ENCODE data around the gene KCNN3.

Gene KCNN3

GRCh38 chr1:154822717-154823116 is 47.4 kb downstream of the KCNN3 start:
- TF ChIP-seq FOXP2 (optimal IDR thresholded peaks at IDR 0.05; ENCODE audit: borderline replicate concordance, extremely low read depth, extremely low read length, insufficient read depth) (no peak), TAF1 (IDR thresholded peaks at IDR 0.05; ENCODE audit: borderline replicate concordance, insufficient read depth, low read length) (no peak), SIN3A (IDR thresholded peaks at IDR 0.05; ENCODE audit: borderline replicate concordance, insufficient read depth, low read length) (no peak), POLR2AphosphoS5 (IDR thresholded peaks at IDR 0.05; ENCODE audit: low read depth, low read length) (no peak), REST (IDR thresholded peaks at IDR 0.05; ENCODE audit: insufficient read depth in 1 of 2, low read depth in 2 of 2, low read length in 2 of 2) (no peak)

- no peak for TF ChIP-seq POLR2AphosphoS5 (IDR thresholded peaks at IDR 0.05; ENCODE audit: low read depth, low read length)
Measured at GRCh38 chr1:154822233-154822632, 47.8 kb downstream of the KCNN3 start.

- no peak for TF ChIP-seq SIN3A (IDR thresholded peaks at IDR 0.05; ENCODE audit: borderline replicate concordance, insufficient read depth, low read length)
- no peak for TF ChIP-seq POLR2AphosphoS5 (IDR thresholded peaks at IDR 0.05; ENCODE audit: low read depth, low read length)
- no peak for TF ChIP-seq FOXP2 (optimal IDR thresholded peaks at IDR 0.05; ENCODE audit: borderline replicate concordance, extremely low read depth, extremely low read length, insufficient read depth)
- TF ChIP-seq TAF1 (IDR thresholded peaks at IDR 0.05; ENCODE audit: borderline replicate concordance, insufficient read depth, low read length): no peak
- TF ChIP-seq REST (IDR thresholded peaks at IDR 0.05; ENCODE audit: insufficient read depth in 1 of 2, low read depth in 2 of 2, low read length in 2 of 2): no peak
Measured at GRCh38 chr1:154821083-154821482, 49.0 kb downstream of the KCNN3 start.

GRCh38 chr1:154820646-154821045 is 49.4 kb downstream of the KCNN3 start:
- TF ChIP-seq SIN3A (IDR thresholded peaks at IDR 0.05; ENCODE audit: borderline replicate concordance, insufficient read depth, low read length) (no peak), REST (IDR thresholded peaks at IDR 0.05; ENCODE audit: insufficient read depth in 1 of 2, low read depth in 2 of 2, low read length in 2 of 2) (no peak), FOXP2 (optimal IDR thresholded peaks at IDR 0.05; ENCODE audit: borderline replicate concordance, extremely low read depth, extremely low read length, insufficient read depth) (no peak), TAF1 (IDR thresholded peaks at IDR 0.05; ENCODE audit: borderline replicate concordance, insufficient read depth, low read length) (no peak), POLR2AphosphoS5 (IDR thresholded peaks at IDR 0.05; ENCODE audit: low read depth, low read length) (no peak)

- TF ChIP-seq SIN3A (IDR thresholded peaks at IDR 0.05; ENCODE audit: borderline replicate concordance, insufficient read depth, low read length) (no peak), TAF1 (IDR thresholded peaks at IDR 0.05; ENCODE audit: borderline replicate concordance, insufficient read depth, low read length) (no peak), POLR2AphosphoS5 (IDR thresholded peaks at IDR 0.05; ENCODE audit: low read depth, low read length) (no peak), FOXP2 (optimal IDR thresholded peaks at IDR 0.05; ENCODE audit: borderline replicate concordance, extremely low read depth, extremely low read length, insufficient read depth) (no peak)
Measured at GRCh38 chr1:154819628-154820590, 50.2 kb downstream of the KCNN3 start.

GRCh38 chr1:154818911-154819310 is 51.2 kb downstream of the KCNN3 start:
- no peak for TF ChIP-seq FOXP2 (optimal IDR thresholded peaks at IDR 0.05; ENCODE audit: borderline replicate concordance, extremely low read depth, extremely low read length, insufficient read depth)

Measured in PFSK-1 (cell line).